NB4 (cell line): ENCODE results near the gene NBEA.

Experiments
- DNase-seq: peaks from one replicate; pipeline ENCODE4 v3.0.0; 2010; ENCODE audit warnings: low read depth
- H3K4me3 ChIP-seq: one replicate; pipeline ENCODE4 v1.5.1; 2011; ENCODE audit warnings: mild to moderate bottlenecking, low read depth, low read length, moderate library complexity
- MYC ChIP-seq: IDR thresholded peaks from 2 replicates; pipeline ENCODE4 v1.6.1; 2011; ENCODE audit warnings: low read depth, low read length
- POLR2A ChIP-seq: IDR thresholded peaks from 2 replicates; pipeline ENCODE4 v1.6.1; 2011; ENCODE audit warnings: mild to moderate bottlenecking; ENCODE audit not compliant: insufficient read length; ENCODE audit errors: extremely low read depth
- TF ChIP-seq, protein P1 (sequence below): IDR thresholded peaks from one replicate; pipeline ENCODE4 v1.5.1; 2012; ENCODE audit warnings: low read depth, low read length
- TF ChIP-seq, protein P2 (sequence below): IDR thresholded peaks from 2 replicates; pipeline ENCODE4 v1.6.1; 2011; ENCODE audit warnings: low read depth, low read length

NBEA gene

DNA sequence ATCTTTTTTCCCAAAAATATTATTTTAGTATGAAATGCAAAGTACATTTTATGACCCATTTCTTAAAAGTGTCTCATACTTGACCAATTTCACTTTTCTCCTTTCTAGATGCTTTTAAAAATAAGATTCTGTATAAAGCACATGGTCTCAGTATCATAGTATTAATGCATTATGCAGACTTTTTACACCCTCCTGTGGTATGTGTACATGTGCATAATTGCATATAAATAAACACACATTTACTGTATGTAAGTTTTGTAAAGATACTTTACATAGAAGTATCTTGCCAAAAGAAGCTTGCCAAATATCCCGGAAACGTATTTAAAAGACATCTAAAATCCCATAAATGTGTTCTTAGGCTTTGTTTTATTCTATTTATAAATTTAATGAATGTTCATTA, 619.5 kb downstream of the NBEA start:
- no peak for DNase-seq
- no peak overlapping the region for H3K4me3 ChIP-seq
- TF ChIP-seq, protein P1, sequence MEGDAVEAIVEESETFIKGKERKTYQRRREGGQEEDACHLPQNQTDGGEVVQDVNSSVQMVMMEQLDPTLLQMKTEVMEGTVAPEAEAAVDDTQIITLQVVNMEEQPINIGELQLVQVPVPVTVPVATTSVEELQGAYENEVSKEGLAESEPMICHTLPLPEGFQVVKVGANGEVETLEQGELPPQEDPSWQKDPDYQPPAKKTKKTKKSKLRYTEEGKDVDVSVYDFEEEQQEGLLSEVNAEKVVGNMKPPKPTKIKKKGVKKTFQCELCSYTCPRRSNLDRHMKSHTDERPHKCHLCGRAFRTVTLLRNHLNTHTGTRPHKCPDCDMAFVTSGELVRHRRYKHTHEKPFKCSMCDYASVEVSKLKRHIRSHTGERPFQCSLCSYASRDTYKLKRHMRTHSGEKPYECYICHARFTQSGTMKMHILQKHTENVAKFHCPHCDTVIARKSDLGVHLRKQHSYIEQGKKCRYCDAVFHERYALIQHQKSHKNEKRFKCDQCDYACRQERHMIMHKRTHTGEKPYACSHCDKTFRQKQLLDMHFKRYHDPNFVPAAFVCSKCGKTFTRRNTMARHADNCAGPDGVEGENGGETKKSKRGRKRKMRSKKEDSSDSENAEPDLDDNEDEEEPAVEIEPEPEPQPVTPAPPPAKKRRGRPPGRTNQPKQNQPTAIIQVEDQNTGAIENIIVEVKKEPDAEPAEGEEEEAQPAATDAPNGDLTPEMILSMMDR, result no peak
- TF ChIP-seq, protein P2, sequence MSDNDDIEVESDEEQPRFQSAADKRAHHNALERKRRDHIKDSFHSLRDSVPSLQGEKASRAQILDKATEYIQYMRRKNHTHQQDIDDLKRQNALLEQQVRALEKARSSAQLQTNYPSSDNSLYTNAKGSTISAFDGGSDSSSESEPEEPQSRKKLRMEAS, result peak; percentile 22; the same call in 1 of the 2 replicates
- TF ChIP-seq MYC (no peak), POLR2A (no peak)

DNA sequence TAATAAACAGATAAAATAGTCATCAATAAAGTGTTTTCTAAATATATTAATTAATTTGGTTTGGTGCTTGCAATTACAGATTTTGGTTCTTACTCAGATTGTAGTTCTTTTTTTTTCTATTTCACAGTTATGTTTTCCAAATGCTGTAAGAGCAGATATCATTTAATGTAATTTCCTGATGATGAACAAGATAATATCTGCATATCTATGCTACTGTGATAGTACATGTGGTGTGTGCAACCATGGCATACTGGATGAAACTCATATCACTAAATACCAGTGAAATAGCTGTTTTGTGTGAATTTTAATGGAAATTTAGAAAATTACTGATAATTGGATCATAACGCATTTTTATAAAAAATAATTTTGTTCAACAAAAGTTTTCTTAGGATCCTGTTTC, 623.2 kb downstream of the NBEA start:
- H3K4me3 ChIP-seq, result no peak overlapping the region
- TF ChIP-seq, protein P2, result no peak
- TF ChIP-seq POLR2A, result no peak
- TF ChIP-seq, protein P1, result no peak
- TF ChIP-seq MYC, result no peak
- DNase-seq, result no peak

DNA sequence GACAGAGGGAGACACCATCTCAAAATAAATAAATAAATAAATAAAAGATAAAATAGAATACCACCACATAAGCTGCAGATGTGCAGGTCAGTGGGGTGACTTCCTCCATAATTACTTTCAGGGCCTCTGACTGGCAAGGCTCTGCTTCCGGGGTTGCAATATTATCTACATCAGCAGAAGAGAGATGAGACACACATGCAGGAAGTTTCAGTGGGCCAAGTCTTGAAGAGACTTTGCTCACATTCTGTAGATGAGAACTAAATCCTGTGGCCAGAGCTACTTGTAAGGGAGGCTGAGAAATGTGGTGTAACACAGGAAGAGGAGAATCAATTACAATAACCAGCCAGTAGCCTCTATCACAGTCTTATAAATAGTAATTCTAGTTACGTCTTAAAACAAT, 624.3 kb downstream of the NBEA start:
- TF ChIP-seq, protein P2, result peak; percentile 32; the same call in 1 of the 2 replicates
- TF ChIP-seq MYC, result peak; percentile 72
- TF ChIP-seq, protein P1, result no peak
- TF ChIP-seq POLR2A, result no peak
- H3K4me3 ChIP-seq, result no peak overlapping the region
- peak; percentile 80 for DNase-seq

DNA sequence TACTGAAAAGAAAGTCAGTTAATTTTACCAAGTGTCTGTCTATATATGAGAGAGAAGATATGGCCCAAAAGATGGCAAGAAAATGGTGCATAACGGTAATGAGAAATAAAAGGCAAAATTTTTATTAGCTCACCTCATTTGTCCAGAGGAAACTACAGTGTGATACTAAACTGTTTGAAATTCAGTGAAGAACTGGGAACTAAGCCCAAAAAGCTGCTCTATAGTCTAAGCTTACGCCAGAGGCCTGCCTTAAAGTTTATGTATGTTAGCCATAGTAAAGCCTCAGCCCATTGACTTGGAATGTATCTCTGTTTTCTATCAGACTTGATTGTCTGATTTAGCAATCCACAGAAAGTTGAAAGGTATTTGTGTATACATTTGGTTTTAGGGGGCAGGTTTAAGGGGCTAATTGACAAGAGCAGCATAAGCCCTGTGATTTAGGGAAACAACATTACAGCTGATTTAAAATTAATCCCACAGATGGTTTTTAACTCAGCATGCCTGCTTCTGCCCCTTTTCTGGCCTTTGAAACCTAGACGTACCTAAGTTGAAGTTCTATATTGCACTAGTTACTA, 625.4 kb downstream of the NBEA start:
- DNase-seq, result no peak

DNA sequence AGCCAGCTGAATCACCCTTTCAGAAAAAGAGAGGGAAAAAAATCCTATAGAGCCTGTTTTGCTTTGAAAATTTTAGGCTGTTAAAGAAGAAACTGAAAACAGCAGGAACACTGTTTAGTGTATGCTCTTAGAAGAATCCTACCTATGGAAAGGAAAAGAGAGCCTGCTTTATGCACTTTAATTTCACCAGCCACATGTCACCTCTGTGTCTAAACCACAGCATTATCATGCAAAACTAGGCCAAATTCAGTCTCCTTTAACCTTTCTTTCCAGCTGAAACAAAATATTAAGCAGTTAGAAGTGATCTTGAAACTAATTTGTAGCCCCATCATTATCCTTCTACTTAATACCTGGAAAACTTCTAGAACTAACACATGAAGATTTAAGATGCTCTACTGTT, 631.6 kb downstream of the NBEA start:
- H3K4me3 ChIP-seq, result no peak overlapping the region
- TF ChIP-seq, protein P1, result no peak
- DNase-seq, result no peak

More for the DNA sequence above, 625.4 kb downstream of the NBEA start:
- no peak overlapping the region for H3K4me3 ChIP-seq
- no peak for TF ChIP-seq POLR2A
- TF ChIP-seq MYC, result no peak
- TF ChIP-seq, protein P2, result no peak
- TF ChIP-seq, protein P1, result no peak

DNA sequence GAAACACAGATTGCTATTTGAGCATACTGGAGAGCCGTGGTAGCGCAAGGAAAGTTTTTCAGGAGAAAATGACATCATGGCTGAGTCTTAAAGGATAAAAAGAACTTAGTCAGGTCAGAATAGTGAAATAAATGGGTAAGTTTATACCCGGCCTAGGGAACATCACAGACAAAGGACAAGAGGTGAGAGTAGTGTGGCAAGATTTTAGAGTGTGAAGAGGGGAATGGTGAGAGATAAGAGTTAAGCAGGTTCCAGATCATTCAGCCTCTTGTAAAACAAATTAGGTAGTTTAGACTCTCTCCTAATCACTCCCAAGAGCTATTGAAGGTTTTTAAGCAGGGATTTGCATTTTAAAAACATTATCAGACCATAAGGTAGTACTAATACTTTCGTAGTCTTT, 650.4 kb downstream of the NBEA start:
- TF ChIP-seq, protein P2, result no peak
- TF ChIP-seq, protein P1, result no peak
- TF ChIP-seq MYC (no peak), POLR2A (no peak)
- no peak for DNase-seq
- H3K4me3 ChIP-seq, result no peak overlapping the region
